Body of pancreas (tissue), 4 donors: ENCODE data around the gene CFAP52.

ENCODE experiments used
- POLR2A ChIP-seq, 3 donors: fragments of 450-650 bp; IDR thresholded peaks; one replicate each; pipeline ENCODE4 v1.6.1; 2016; ENCODE audit warnings: antibody characterized with exemption in 3 of 3, mild to moderate bottlenecking in 2 of 3
- TF ChIP-seq, protein P1 (sequence below), 7 experiments: fragments of 450-650 bp in 4 of 7; fragments of 200-600 bp in 3 of 7; sonication (generic) in 3 of 7; IDR thresholded peaks; one replicate each; pipeline ENCODE4 v1.5.1; 2016 to 2019; ENCODE audit warnings: antibody characterized with exemption in 7 of 7

DNA sequence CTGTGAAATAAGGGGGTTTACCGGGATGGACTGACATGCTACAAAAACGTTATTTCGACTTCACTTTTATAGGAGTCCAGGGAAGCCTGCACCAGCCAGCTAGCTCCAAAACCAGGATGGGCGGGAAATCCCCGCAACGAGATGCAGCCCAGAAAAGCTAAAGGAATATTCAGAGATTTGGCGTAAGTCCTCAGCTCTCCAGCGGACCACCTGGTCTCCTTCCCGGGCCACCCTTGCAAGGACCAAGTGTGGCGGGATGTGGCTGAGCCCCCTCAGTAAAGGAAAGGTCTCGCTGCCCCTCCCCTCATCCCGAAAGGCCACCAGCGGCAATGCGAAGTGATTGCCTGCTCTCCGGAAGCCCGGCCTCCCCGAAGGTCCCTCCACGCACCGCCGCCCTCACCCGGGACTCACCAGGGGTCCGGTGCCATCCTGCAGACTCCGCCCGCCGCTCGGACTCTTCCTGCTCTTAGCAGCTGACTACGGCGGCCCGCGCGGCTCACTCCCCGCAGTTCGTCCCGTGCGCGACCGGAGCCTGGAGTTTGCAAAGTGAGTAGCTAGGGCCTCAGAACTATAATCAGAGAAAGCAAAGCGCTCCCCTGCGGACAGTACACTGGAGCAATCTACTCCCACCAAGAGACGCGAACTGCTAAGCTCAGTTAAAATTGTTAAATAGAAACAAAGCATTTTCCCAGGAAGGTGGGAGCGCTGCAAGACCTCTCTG lies 901 bp upstream of the CFAP52 start, which contains the start of gene STX8:
- TF ChIP-seq, protein P1, sequence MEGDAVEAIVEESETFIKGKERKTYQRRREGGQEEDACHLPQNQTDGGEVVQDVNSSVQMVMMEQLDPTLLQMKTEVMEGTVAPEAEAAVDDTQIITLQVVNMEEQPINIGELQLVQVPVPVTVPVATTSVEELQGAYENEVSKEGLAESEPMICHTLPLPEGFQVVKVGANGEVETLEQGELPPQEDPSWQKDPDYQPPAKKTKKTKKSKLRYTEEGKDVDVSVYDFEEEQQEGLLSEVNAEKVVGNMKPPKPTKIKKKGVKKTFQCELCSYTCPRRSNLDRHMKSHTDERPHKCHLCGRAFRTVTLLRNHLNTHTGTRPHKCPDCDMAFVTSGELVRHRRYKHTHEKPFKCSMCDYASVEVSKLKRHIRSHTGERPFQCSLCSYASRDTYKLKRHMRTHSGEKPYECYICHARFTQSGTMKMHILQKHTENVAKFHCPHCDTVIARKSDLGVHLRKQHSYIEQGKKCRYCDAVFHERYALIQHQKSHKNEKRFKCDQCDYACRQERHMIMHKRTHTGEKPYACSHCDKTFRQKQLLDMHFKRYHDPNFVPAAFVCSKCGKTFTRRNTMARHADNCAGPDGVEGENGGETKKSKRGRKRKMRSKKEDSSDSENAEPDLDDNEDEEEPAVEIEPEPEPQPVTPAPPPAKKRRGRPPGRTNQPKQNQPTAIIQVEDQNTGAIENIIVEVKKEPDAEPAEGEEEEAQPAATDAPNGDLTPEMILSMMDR (IDR thresholded peaks at IDR 0.05) = peak in 1 of 7 experiments; percentile 13
- TF ChIP-seq POLR2A (IDR thresholded peaks at IDR 0.05) = peak in 2 of 3 donors; percentile 60 to 67
